Muscle of arm (tissue), 12 donors: ENCODE measurements around the gene BHLHE40. TPM values are rescaled to one million over a fixed set of nuclear protein-coding genes. Genes with fewer than 3 reads are reported as not detected.
A peak's percentile ranks its signal among the peaks of the same experiment; 100 is the strongest.

Experiments
- DNase-seq: peaks from one replicate; pipeline ENCODE4 v3.0.0-alpha.2; 2013
- polyA plus RNA-seq, 12 donors: library from polyadenylated mRNA; unstranded; fragments of 120-200 nt; gene quantifications; one replicate each; pipeline ENCODE4 v1.2.1, GENCODE V29; 2013; ENCODE audit not compliant: insufficient read length in 12 of 12

Gene BHLHE40
- polyA plus RNA-seq, 12 donors: 15.2 to 58.6 (median 28.6) TPM; not detected in 1

- no peak for DNase-seq
These were observed 3.8 kb downstream of the BHLHE40 start for GRCh38 chr3:4982773-4983738.

- DNase-seq: no peak
These were observed 4.7 kb downstream of the BHLHE40 start for GRCh38 chr3:4983739-4984510.

- DNase-seq: no peak
These were observed 5.3 kb downstream of the BHLHE40 start for GRCh38 chr3:4984511-4984864.

- DNase-seq: no peak
These were observed 6.3 kb downstream of the BHLHE40 start for GRCh38 chr3:4985330-4986174.

GRCh38 chr3:4986175-4986781 lies 7.0 kb downstream of the BHLHE40 start:
- DNase-seq: no peak

GRCh38 chr3:4986782-4987537 lies 7.7 kb downstream of the BHLHE40 start:
- DNase-seq: peak; percentile 88

GRCh38 chr3:4987538-4988296 lies 8.5 kb downstream of the BHLHE40 start:
- no peak for DNase-seq

- no peak for DNase-seq
These were observed 10.0 kb downstream of the BHLHE40 start for GRCh38 chr3:4988983-4989834.

GRCh38 chr3:4990069-4990468 lies 10.8 kb downstream of the BHLHE40 start:
- no peak for DNase-seq

- DNase-seq: no peak
These were observed 12.9 kb downstream of the BHLHE40 start for GRCh38 chr3:4992118-4992517.

- no peak for DNase-seq
These were observed 14.3 kb downstream of the BHLHE40 start for GRCh38 chr3:4993276-4994143.

GRCh38 chr3:4994144-4994730 lies 15.0 kb downstream of the BHLHE40 start:
- DNase-seq: no peak

- no peak for DNase-seq
These were observed 15.7 kb downstream of the BHLHE40 start for GRCh38 chr3:4994823-4995499.

GRCh38 chr3:4995500-4996053 lies 16.3 kb downstream of the BHLHE40 start:
- no peak for DNase-seq

GRCh38 chr3:4996223-4996765 lies 17.1 kb downstream of the BHLHE40 start:
- DNase-seq: no peak

- no peak for DNase-seq
These were observed 17.6 kb downstream of the BHLHE40 start for GRCh38 chr3:4996771-4997291.
